Right cardiac atrium (tissue), 5 donors: ENCODE results near the gene TOMM7. TPM values are rescaled to one million over a fixed set of nuclear protein-coding genes. Genes with fewer than 3 reads are reported as not detected.

Experiments used
- ATAC-seq, 2 donors: fragments of 200-7000 bp; cut with Tn5 transposase; one replicate each; pipeline versions ENCODE4 v1.8.0 to v1.9.1; 2020; ENCODE audit warnings: moderate library complexity in 2 of 2, mild to moderate bottlenecking in 1 of 2
- DNase-seq, 3 donors: peaks; one replicate each; pipeline ENCODE4 v3.0.0-alpha.2; 2020
- H3K27ac ChIP-seq: one replicate; pipeline ENCODE4 v1.5.1; 2013; ENCODE audit warnings: mild to moderate bottlenecking, low read length, control low read depth, moderate library complexity
- H3K27me3 ChIP-seq: one replicate; pipeline ENCODE4 v1.6.1; 2013; ENCODE audit not compliant: control insufficient read depth, insufficient read depth
- H3K4me1 ChIP-seq: one replicate; pipeline ENCODE4 v1.6.1; 2013; ENCODE audit warnings: low read length; ENCODE audit not compliant: control insufficient read depth, insufficient read depth
- H3K4me3 ChIP-seq: one replicate; pipeline ENCODE4 v1.5.1; 2013; ENCODE audit warnings: low read length, control low read depth
- H3K9me3 ChIP-seq: one replicate; pipeline ENCODE4 v1.6.1; 2013; ENCODE audit warnings: low read length; ENCODE audit not compliant: control insufficient read depth
- WGBS: extraction: QIAGEN DNeasy Blood & Tissue Kit; methylation state at CpG from one replicate; pipeline ENCODE4 v1.1.7; 2013; 5-methylcytosine and 5-hydroxymethylcytosine counted together
- intact Hi-C, 4 donors: fragments of 100-400 bp; cut with DNase I; formaldehyde crosslinking; loops; one replicate each; pipeline versions ENCODE4 v1.11.0 to v1.14.0; 2022 to 2023
- polyA plus RNA-seq: library from polyadenylated mRNA; stranded (reverse); fragments of 200-250 nt; gene quantifications from one replicate; pipeline ENCODE4 v1.2.3, GENCODE V29; 2013
- total RNA-seq, 4 donors: library from RNA; stranded (reverse); fragmentation: NEBNext Ultra II Directional; extraction: Animal tissue kit (Norgen Biotek cat#: 25700); gene quantifications; one replicate each; pipeline ENCODE4 v1.2.1, GENCODE V29; 2021
- donor health status: healthy with polysubstance abuse.
- donor health status: DM: no; HTN: yes; CAD: no.
- donor health status: DM: no; HTN: no; CAD: no.
- donor health status: DM: no; HTN: yes; CAD: no; lungs with severe emphysema.
- donor health status: DM: yes; HTN: yes; CAD: no.

The TOMM7 gene
- total and polyA plus RNA-seq, 5 donors: 365 to 559 (median 454) TPM

GRCh38 chr7:22861576-22861975 lies 38.9 kb upstream of the TOMM7 start:
- Histone ChIP-seq H3K27ac (no peak overlapping the region), H3K4me3 (no peak overlapping the region), H3K27me3 (no peaks in the 10 kb centered on the region), H3K9me3 (no peaks in the 10 kb centered on the region), H3K4me1 (peaks cover 2% of the 10 kb centered on the region)
- WGBS: 100% methylated on average over 2 of the region's 2 CpGs
- DNase-seq (no peak), ATAC-seq (no peak)
- intact Hi-C loops: no loop called here

- Histone ChIP-seq H3K27me3 (no peaks in the 10 kb centered on the region), H3K9me3 (no peaks in the 10 kb centered on the region), H3K4me3 (no peak overlapping the region), H3K4me1 (no peaks in the 10 kb centered on the region), H3K27ac (no peak overlapping the region)
- WGBS: 77% methylated on average over 4 of the region's 4 CpGs
- intact Hi-C loops: no loop called here
- ATAC-seq (no peak), DNase-seq (no peak)
These were observed 38.3 kb upstream of the TOMM7 start for GRCh38 chr7:22860784-22861482.

- ATAC-seq: no peak
- DNase-seq: no peak
- Histone ChIP-seq H3K4me1 (no peaks in the 10 kb centered on the region), H3K4me3 (no peak overlapping the region), H3K27ac (no peak overlapping the region), H3K9me3 (no peaks in the 10 kb centered on the region), H3K27me3 (no peaks in the 10 kb centered on the region)
- intact Hi-C loops: no loop called here
- 74% methylated on average over 2 of the region's 2 CpGs for WGBS
These were observed 37.7 kb upstream of the TOMM7 start for GRCh38 chr7:22860337-22860736.

- H3K4me1 ChIP-seq: no peaks in the 10 kb centered on the region
These were observed 37.1 kb upstream of the TOMM7 start for GRCh38 chr7:22859641-22860290.

GRCh38 chr7:22858640-22859561 lies 36.3 kb upstream of the TOMM7 start:
- no peak overlapping the region for H3K27ac ChIP-seq
- no peak overlapping the region for H3K4me3 ChIP-seq
- ATAC-seq (no peak), DNase-seq (no peak)
- intact Hi-C loops: loop anchor here in 2 of 4 donors (10.0 kb wide), 2 partner anchors 156 to 196 kb away; partner anchors contain the start of gene HYCC1 (in 1 of the 2)
- H3K9me3 ChIP-seq: no peaks in the 10 kb centered on the region
- 76% methylated on average over 10 of the region's 10 CpGs for WGBS
- no peaks in the 10 kb centered on the region for H3K27me3 ChIP-seq
- no peaks in the 10 kb centered on the region for H3K4me1 ChIP-seq

More at GRCh38 chr7:22859641-22860290, 37.1 kb upstream of the TOMM7 start:
- DNase-seq (no peak), ATAC-seq (no peak)
- Histone ChIP-seq H3K27me3 (no peaks in the 10 kb centered on the region), H3K9me3 (no peaks in the 10 kb centered on the region), H3K27ac (no peak overlapping the region), H3K4me3 (no peak overlapping the region)
- WGBS: 69% methylated on average over 4 of the region's 4 CpGs
- intact Hi-C loops: loop anchor here in 2 of 4 donors (10.0 kb wide), 2 partner anchors 155 to 195 kb away; partner anchors contain the start of gene HYCC1 (in 1 of the 2)

- Histone ChIP-seq H3K9me3 (no peaks in the 10 kb centered on the region), H3K4me3 (no peak overlapping the region), H3K4me1 (no peaks in the 10 kb centered on the region), H3K27ac (no peak overlapping the region), H3K27me3 (no peaks in the 10 kb centered on the region)
- no peak for ATAC-seq
- intact Hi-C loops: loop anchor here in 2 of 4 donors (10.0 kb wide), 2 partner anchors 157 to 197 kb away; partner anchors contain the start of gene HYCC1 (in 1 of the 2)
- no peak for DNase-seq
- WGBS: 75% methylated on average over 1 of the region's 1 CpG
These were observed 35.6 kb upstream of the TOMM7 start for GRCh38 chr7:22858274-22858639.

- H3K9me3 ChIP-seq: no peaks in the 10 kb centered on the region
- H3K4me3 ChIP-seq: no peak overlapping the region
- H3K4me1 ChIP-seq: no peaks in the 10 kb centered on the region
- no peak for DNase-seq
- 82% methylated on average over 2 of the region's 2 CpGs for WGBS
- intact Hi-C loops: loop anchor here in 2 of 4 donors (10.0 kb wide), 2 partner anchors 158 to 198 kb away; partner anchors contain the start of gene HYCC1 (in 1 of the 2)
- H3K27me3 ChIP-seq: no peaks in the 10 kb centered on the region
- ATAC-seq: no peak
- H3K27ac ChIP-seq: no peak overlapping the region
These were observed 33.8 kb upstream of the TOMM7 start for GRCh38 chr7:22856416-22856815.

GRCh38 chr7:22855049-22855392 lies 32.4 kb upstream of the TOMM7 start:
- intact Hi-C loops: loop anchor here in 2 of 4 donors (10.0 kb wide), 2 partner anchors 160 to 200 kb away; partner anchors contain the start of gene HYCC1 (in 1 of the 2)
- H3K27me3 ChIP-seq: no peaks in the 10 kb centered on the region
- ATAC-seq (no peak), DNase-seq (no peak)
- peak overlapping the region; percentile 86 for H3K27ac ChIP-seq
- no peaks in the 10 kb centered on the region for H3K9me3 ChIP-seq
- 39% methylated on average over 9 of the region's 9 CpGs for WGBS
- H3K4me3 ChIP-seq: peak overlapping the region; percentile 55
- no peaks in the 10 kb centered on the region for H3K4me1 ChIP-seq

GRCh38 chr7:22854158-22855048 lies 31.8 kb upstream of the TOMM7 start:
- no peaks in the 10 kb centered on the region for H3K27me3 ChIP-seq
- no peaks in the 10 kb centered on the region for H3K9me3 ChIP-seq
- ATAC-seq (peak; percentile 93 to 94), DNase-seq (peak; percentile 95 to 97 (median 96))
- H3K27ac ChIP-seq: peak overlapping the region; percentile 86
- under 1% methylated on average over 76 of the region's 76 CpGs for WGBS
- peak overlapping the region; percentile 55 for H3K4me3 ChIP-seq
- intact Hi-C loops: loop anchor here in 2 of 4 donors (10.0 kb wide), 2 partner anchors 160 to 200 kb away; partner anchors contain the start of gene HYCC1 (in 1 of the 2)
- no peaks in the 10 kb centered on the region for H3K4me1 ChIP-seq

- intact Hi-C loops: loop anchor here in 2 of 4 donors (10.0 kb wide), 2 partner anchors 161 to 201 kb away; partner anchors contain the start of gene HYCC1 (in 1 of the 2)
These were observed 31.1 kb upstream of the TOMM7 start for GRCh38 chr7:22853674-22854157.

More at GRCh38 chr7:22853674-22854157, 31.1 kb upstream of the TOMM7 start:
- Histone ChIP-seq H3K27me3 (no peaks in the 10 kb centered on the region), H3K4me3 (peak overlapping the region; percentile 55), H3K4me1 (no peaks in the 10 kb centered on the region), H3K9me3 (no peaks in the 10 kb centered on the region), H3K27ac (peak overlapping the region; percentile 7)
- DNase-seq (peak in 1 of 3 donors; percentile 48), ATAC-seq (no peak)
- WGBS: 15% methylated on average over 28 of the region's 28 CpGs
